ENCODE data around the gene CD300A. TPM values are rescaled to one million over a fixed set of nuclear protein-coding genes. Genes with fewer than 3 reads are reported as not detected.
A peak's percentile ranks its signal among the peaks of the same experiment; 100 is the strongest.

The CD300A gene
- total and polyA plus RNA-seq, 11 donors = 0.64 to 23.2 (median 1.6) TPM

- Histone ChIP-seq H3K27ac (peak overlapping the region in 1 of 12 donors; percentile 8), H3K4me1 (peaks cover 0 to 4% (median 0%) of the 10 kb centered on the region in 12 donors), H3K27me3 (no peaks in the 10 kb centered on the region), H3K36me3 (no peaks in the 10 kb centered on the region), H3K4me3 (no peak overlapping the region), H3K9me3 (no peaks in the 10 kb centered on the region)
- DNase-seq (no peak), ATAC-seq (no peak)
- WGBS, 4 donors = 84 to 90% (median 87%) methylated on average over 7 of the region's 7 CpGs
- intact Hi-C loops (cut with DNase I) = loop anchor here in 9 of 10 donors (2.0 to 10.0 kb wide), 5 partner anchors 123 to 189 kb away; partner anchors contain the start of gene GPR142 (in 2 of the 9)
- TF ChIP-seq CTCF (IDR thresholded peaks at IDR 0.05) (no peak), POLR2A (IDR thresholded peaks at IDR 0.05) (no peak)
Measured at GRCh38 chr17:74491626-74492025, 25.2 kb downstream of the CD300A start.

- Histone ChIP-seq H3K36me3 (no peaks in the 10 kb centered on the region), H3K4me3 (no peak overlapping the region), H3K27ac (no peak overlapping the region), H3K9me3 (no peaks in the 10 kb centered on the region), H3K27me3 (peaks cover 0 to 8% (median 0%) of the 10 kb centered on the region in 9 donors), H3K4me1 (peaks cover 0 to 4% (median 0%) of the 10 kb centered on the region in 12 donors)
- ATAC-seq = peak in 3 of 4 donors; percentile 80 to 86 (median 81)
- intact Hi-C loops (cut with DNase I) = loop anchor here in 9 of 10 donors (1.0 to 10.0 kb wide), 6 partner anchors 125 to 191 kb away; partner anchors contain the start of gene GPR142 (in 2 of the 9)
- peak; percentile 75 to 92 (median 84) for TF ChIP-seq CTCF (IDR thresholded peaks at IDR 0.05)
- no peak for TF ChIP-seq POLR2A (IDR thresholded peaks at IDR 0.05)
- peak; percentile 58 to 81 (median 61) for DNase-seq
- WGBS, 4 donors = 31 to 42% (median 37%) methylated on average over 11 of the region's 11 CpGs
Measured at GRCh38 chr17:74493331-74493833, 26.9 kb downstream of the CD300A start.

GRCh38 chr17:74497471-74497870 lies 31.0 kb downstream of the CD300A start:
- H3K9me3 ChIP-seq = no peaks in the 10 kb centered on the region
- intact Hi-C loops (cut with DNase I) = loop anchor here in 1 of 10 donors (10.0 kb wide), 1 partner anchor 193 kb away; no protein-coding TSS in a partner anchor
- peaks cover 0 to 4% (median 0%) of the 10 kb centered on the region in 12 donors for H3K4me1 ChIP-seq
- TF ChIP-seq CTCF (IDR thresholded peaks at IDR 0.05) (no peak), POLR2A (IDR thresholded peaks at IDR 0.05) (no peak)
- no peak overlapping the region for H3K27ac ChIP-seq
- no peaks in the 10 kb centered on the region for H3K36me3 ChIP-seq
- H3K27me3 ChIP-seq = peaks cover 0 to 8% (median 0%) of the 10 kb centered on the region in 9 donors
- no peak for ATAC-seq
- 60 to 63% (median 61%) methylated on average over 5 of the region's 5 CpGs for WGBS, 4 donors
- H3K4me3 ChIP-seq = no peak overlapping the region
- DNase-seq = no peak

GRCh38 chr17:74499992-74500391 lies 33.6 kb downstream of the CD300A start:
- no peak overlapping the region for H3K4me3 ChIP-seq
- WGBS, 4 donors = 76 to 87% (median 80%) methylated on average over 3 of the region's 3 CpGs
- peaks cover 0 to 8% (median 0%) of the 10 kb centered on the region in 9 donors for H3K27me3 ChIP-seq
- no peak for TF ChIP-seq POLR2A (IDR thresholded peaks at IDR 0.05)
- TF ChIP-seq CTCF (IDR thresholded peaks at IDR 0.05) = no peak
- no peaks in the 10 kb centered on the region for H3K36me3 ChIP-seq
- intact Hi-C loops (cut with DNase I) = loop anchor here in 1 of 10 donors (10.0 kb wide), 1 partner anchor 195 kb away; no protein-coding TSS in a partner anchor
- DNase-seq = no peak
- no peak for ATAC-seq
- no peaks in the 10 kb centered on the region for H3K9me3 ChIP-seq
- H3K4me1 ChIP-seq = no peaks in the 10 kb centered on the region
- no peak overlapping the region for H3K27ac ChIP-seq
